WTC11 (cell line): ENCODE results near the gene MTA1. TPM values are rescaled to one million over a fixed set of nuclear protein-coding genes. Genes with fewer than 3 reads are reported as not detected.

Source experiments
- ATAC-seq: fragments of 200-7000 bp; cut with Tn5 transposase; 2 replicates; pipeline ENCODE4 v1.10.0; 2021; ENCODE audit warnings: mild to moderate bottlenecking, moderate library complexity
- CTCF ChIA-PET: fragments of 300-600 bp; sonication (Branson Sonifier 250); formaldehyde crosslinking; loops from one replicate; lab custom pipeline; 2021; ENCODE audit warnings: antibody characterized with exemption; lab: Charles Lee
- POLR2A ChIA-PET: fragments of 350-600 bp; sonication (Branson Sonifier 250); formaldehyde crosslinking; loops from one replicate; lab custom pipeline; 2021; ENCODE audit warnings: antibody characterized with exemption; lab: Charles Lee
- DNase-seq: peaks from one replicate; pipeline ENCODE4 v3.0.0; 2021; ENCODE audit warnings: low spot score
- H3K27ac Mint-ChIP-seq: 2 replicates; pipeline ENCODE4 v1.8.0; 2021; ENCODE audit warnings: mixed read lengths
- H3K27me3 Mint-ChIP-seq: 2 replicates; pipeline ENCODE4 v1.8.0; 2021; ENCODE audit warnings: low read depth, mild to moderate bottlenecking, moderate library complexity, mixed read lengths
- H3K36me3 Mint-ChIP-seq: 2 replicates; pipeline ENCODE4 v1.8.0; 2021; ENCODE audit warnings: mixed read lengths
- H3K4me1 Mint-ChIP-seq: 2 replicates; pipeline ENCODE4 v1.8.0; 2022; ENCODE audit warnings: mixed read lengths
- H3K4me3 Mint-ChIP-seq: 2 replicates; pipeline ENCODE4 v1.8.0; 2021; ENCODE audit warnings: mild to moderate bottlenecking, moderate library complexity, mixed read lengths
- H3K9me3 Mint-ChIP-seq: 2 replicates; pipeline ENCODE4 v1.8.0; 2021; ENCODE audit warnings: mixed read lengths
- ATF3 ChIP-seq: sonication (generic); formaldehyde crosslinking; conservative IDR thresholded peaks from 2 replicates; pipeline ENCODE4 v1.8.1; 2022; ENCODE audit warnings: mild to moderate bottlenecking, missing genetic modification reagents
- CREM ChIP-seq: sonication (generic); formaldehyde crosslinking; IDR thresholded peaks from 2 replicates; pipeline ENCODE4 v1.8.1; 2022; ENCODE audit warnings: mild to moderate bottlenecking, missing genetic modification reagents, moderate library complexity
- FOXJ3 ChIP-seq: sonication (generic); formaldehyde crosslinking; IDR thresholded peaks from 2 replicates; pipeline ENCODE4 v1.9.0; 2021; ENCODE audit warnings: missing genetic modification reagents, mild to moderate bottlenecking, borderline replicate concordance
- FOXK1 ChIP-seq: sonication (generic); formaldehyde crosslinking; IDR thresholded peaks from 2 replicates; pipeline ENCODE4 v1.8.0; 2022; ENCODE audit warnings: mild to moderate bottlenecking, moderate library complexity, missing genetic modification reagents
- MLX ChIP-seq: sonication (generic); formaldehyde crosslinking; IDR thresholded peaks from 2 replicates; pipeline ENCODE4 v1.8.1; 2023; ENCODE audit warnings: mild to moderate bottlenecking, missing genetic modification reagents, moderate library complexity
- NR3C1 ChIP-seq: sonication (generic); formaldehyde crosslinking; conservative IDR thresholded peaks from 2 replicates; pipeline ENCODE4 v1.8.1; 2023; ENCODE audit warnings: low read depth, mild to moderate bottlenecking, missing genetic modification reagents
- PRDM15 ChIP-seq: sonication (generic); formaldehyde crosslinking; IDR thresholded peaks from 2 replicates; pipeline ENCODE4 v1.8.0; 2022; ENCODE audit warnings: missing genetic modification reagents
- SMAD4 ChIP-seq: sonication (generic); formaldehyde crosslinking; IDR thresholded peaks from 2 replicates; pipeline ENCODE4 v1.8.0; 2022; ENCODE audit warnings: mild to moderate bottlenecking, missing genetic modification reagents
- TP53 ChIP-seq: sonication (generic); formaldehyde crosslinking; IDR thresholded peaks from 2 replicates; pipeline ENCODE4 v1.8.1; 2023; ENCODE audit warnings: mild to moderate bottlenecking, missing genetic modification reagents
- ZMAT4 ChIP-seq: fragments of 250-450 bp; sonication (Bioruptor Pico); IDR thresholded peaks from 2 replicates; pipeline ENCODE4 v1.9.0; 2021; ENCODE audit warnings: mild to moderate bottlenecking
- ZNF263 ChIP-seq: sonication (generic); formaldehyde crosslinking; IDR thresholded peaks from 2 replicates; pipeline ENCODE4 v1.8.1; 2022; ENCODE audit warnings: low read depth, mild to moderate bottlenecking, moderate library complexity, missing genetic modification reagents
- ZNF281 ChIP-seq: sonication (generic); formaldehyde crosslinking; IDR thresholded peaks from 2 replicates; pipeline ENCODE4 v1.8.0; 2023; ENCODE audit warnings: mild to moderate bottlenecking, missing genetic modification reagents
- ZNF396 ChIP-seq: fragments of 250-450 bp; sonication (Bioruptor Pico); IDR thresholded peaks from 2 replicates; pipeline ENCODE4 v1.8.0; 2021; ENCODE audit warnings: mild to moderate bottlenecking, moderate library complexity, borderline replicate concordance
- total RNA-seq: library from RNA; stranded (reverse); gene quantifications from 3 replicates; pipeline ENCODE4 v1.2.3, GENCODE V29; 2021

The MTA1 gene
- total RNA-seq, 1 experiment from 2014 or later = 279 TPM

GRCh38 chr14:105453847-105454246 lies 34.2 kb downstream of the MTA1 start (continued):
- no peak for TF ChIP-seq PRDM15 (CRISPR knock-in tag)
- TF ChIP-seq ZNF263 (CRISPR knock-in tag) = no peak
- TF ChIP-seq ATF3 (CRISPR knock-in tag) = no peak

GRCh38 chr14:105455086-105455640 lies 35.5 kb downstream of the MTA1 start:
- POLR2A ChIA-PET = no interaction called here
- TF ChIP-seq ZNF396 (CRISPR knock-in tag) = no peak
- no peak for TF ChIP-seq ZNF281
- no peak for TF ChIP-seq SMAD4 (CRISPR knock-in tag)
- TF ChIP-seq CREM (CRISPR knock-in tag) = no peak
- TF ChIP-seq, all 79 proteins: peak for 0
- H3K9me3 Mint-ChIP-seq = no peaks in the 10 kb centered on the region

GRCh38 chr14:105455766-105456660 lies 36.4 kb downstream of the MTA1 start:
- no peaks in the 10 kb centered on the region for H3K9me3 Mint-ChIP-seq
- H3K4me1 Mint-ChIP-seq = no peaks in the 10 kb centered on the region
- peaks cover 31% of the 10 kb centered on the region for H3K36me3 Mint-ChIP-seq
- ATAC-seq (no peak), DNase-seq (no peak)
- TF ChIP-seq ATF3 (CRISPR knock-in tag) = no peak
- TF ChIP-seq NR3C1 (CRISPR knock-in tag) = no peak
- TF ChIP-seq TP53 (CRISPR knock-in tag) = no peak
- no peak for TF ChIP-seq MLX (CRISPR knock-in tag)
- no peak for TF ChIP-seq FOXK1 (CRISPR knock-in tag)
- no peak for TF ChIP-seq ZMAT4 (CRISPR knock-in tag)
- TF ChIP-seq FOXJ3 (CRISPR knock-in tag) = no peak
- TF ChIP-seq ZNF263 (CRISPR knock-in tag) = no peak
- H3K27me3 Mint-ChIP-seq = no peaks in the 10 kb centered on the region
- ChIA-PET CTCF (interaction anchor here (2.2 kb wide), 1 partner anchor 25 kb away, joined by 10 read pairs; no protein-coding TSS in a partner anchor), POLR2A (no interaction called here)
- no peak overlapping the region for H3K4me3 Mint-ChIP-seq
- peak overlapping the region; percentile 64; the same call in 1 of the 2 replicates for H3K27ac Mint-ChIP-seq

More at GRCh38 chr14:105455086-105455640, 35.5 kb downstream of the MTA1 start:
- H3K4me1 Mint-ChIP-seq = no peaks in the 10 kb centered on the region
- CTCF ChIA-PET = no interaction called here
- no peaks in the 10 kb centered on the region for H3K27me3 Mint-ChIP-seq
- no peak overlapping the region for H3K4me3 Mint-ChIP-seq
- no peak for ATAC-seq
- peaks cover 32% of the 10 kb centered on the region for H3K36me3 Mint-ChIP-seq
- no peak for DNase-seq
- peak overlapping the region; percentile 64 for H3K27ac Mint-ChIP-seq
